ENCODE results near the gene C1orf115.

The C1orf115 gene

GRCh38 chr1:220707160-220707559 is 17.0 kb downstream of the C1orf115 start:
- no peaks in the 10 kb centered on the region for H3K4me1 ChIP-seq (ENCODE audit: low read depth, poor library complexity, severe bottlenecking)
- no peak overlapping the region for H3K4me3 ChIP-seq (IDR thresholded peaks at IDR 0.05; ENCODE audit: insufficient read depth, low read depth, low read length)
- no peaks in the 10 kb centered on the region for H3K79me2 ChIP-seq (ENCODE audit: insufficient read depth, low read depth)
- H4K20me1 ChIP-seq (ENCODE audit: insufficient read depth): no peaks in the 10 kb centered on the region
- H3K27ac ChIP-seq: no peak overlapping the region
- TF ChIP-seq CTCF (conservative IDR thresholded peaks at IDR 0.05; ENCODE audit: low read depth, low read length): no peak
- H3K9ac ChIP-seq: no peak overlapping the region
- no peaks in the 10 kb centered on the region for H3K27me3 ChIP-seq (ENCODE audit: insufficient read depth, low read depth)
- H2AFZ ChIP-seq (ENCODE audit: low read depth): no peak overlapping the region
- no peak overlapping the region for H3K4me2 ChIP-seq
- no peaks in the 10 kb centered on the region for H3K36me3 ChIP-seq (ENCODE audit: insufficient read depth)

GRCh38 chr1:220708244-220708643 is 18.1 kb downstream of the C1orf115 start:
- no peaks in the 10 kb centered on the region for H3K4me1 ChIP-seq (ENCODE audit: low read depth, poor library complexity, severe bottlenecking)
- no peaks in the 10 kb centered on the region for H4K20me1 ChIP-seq (ENCODE audit: insufficient read depth)
- H3K4me3 ChIP-seq (IDR thresholded peaks at IDR 0.05; ENCODE audit: insufficient read depth, low read depth, low read length): no peak overlapping the region
- H3K36me3 ChIP-seq (ENCODE audit: insufficient read depth): no peaks in the 10 kb centered on the region
- no peak overlapping the region for H3K9ac ChIP-seq
- H3K27me3 ChIP-seq (ENCODE audit: insufficient read depth, low read depth): no peaks in the 10 kb centered on the region
- H3K27ac ChIP-seq: no peak overlapping the region
- no peak overlapping the region for H3K4me2 ChIP-seq
- H3K79me2 ChIP-seq (ENCODE audit: insufficient read depth, low read depth): no peaks in the 10 kb centered on the region
- no peak for TF ChIP-seq CTCF (conservative IDR thresholded peaks at IDR 0.05; ENCODE audit: low read depth, low read length)
- H2AFZ ChIP-seq (ENCODE audit: low read depth): no peak overlapping the region

- Histone ChIP-seq H3K9ac (no peak overlapping the region), H3K4me1 (ENCODE audit: low read depth, poor library complexity, severe bottlenecking) (no peaks in the 10 kb centered on the region), H3K36me3 (ENCODE audit: insufficient read depth) (no peaks in the 10 kb centered on the region), H3K4me2 (no peak overlapping the region), H3K27me3 (ENCODE audit: insufficient read depth, low read depth) (no peaks in the 10 kb centered on the region), H4K20me1 (ENCODE audit: insufficient read depth) (no peaks in the 10 kb centered on the region), H2AFZ (ENCODE audit: low read depth) (no peak overlapping the region), H3K4me3 (IDR thresholded peaks at IDR 0.05; ENCODE audit: insufficient read depth, low read depth, low read length) (no peak overlapping the region), H3K79me2 (ENCODE audit: insufficient read depth, low read depth) (no peaks in the 10 kb centered on the region), H3K27ac (no peak overlapping the region)
- no peak for TF ChIP-seq CTCF (conservative IDR thresholded peaks at IDR 0.05; ENCODE audit: low read depth, low read length)
Measured at GRCh38 chr1:220708936-220709801, 19.0 kb downstream of the C1orf115 start.

- H3K4me1 ChIP-seq (ENCODE audit: low read depth, poor library complexity, severe bottlenecking): no peaks in the 10 kb centered on the region
- H3K79me2 ChIP-seq (ENCODE audit: insufficient read depth, low read depth): no peaks in the 10 kb centered on the region
- no peaks in the 10 kb centered on the region for H4K20me1 ChIP-seq (ENCODE audit: insufficient read depth)
- no peak overlapping the region for H3K9ac ChIP-seq
- H2AFZ ChIP-seq (ENCODE audit: low read depth): no peak overlapping the region
- H3K4me3 ChIP-seq (IDR thresholded peaks at IDR 0.05; ENCODE audit: insufficient read depth, low read depth, low read length): no peak overlapping the region
- no peak overlapping the region for H3K27ac ChIP-seq
- no peak for TF ChIP-seq CTCF (conservative IDR thresholded peaks at IDR 0.05; ENCODE audit: low read depth, low read length)
- no peak overlapping the region for H3K4me2 ChIP-seq
- H3K27me3 ChIP-seq (ENCODE audit: insufficient read depth, low read depth): no peaks in the 10 kb centered on the region
- H3K36me3 ChIP-seq (ENCODE audit: insufficient read depth): no peaks in the 10 kb centered on the region
Measured at GRCh38 chr1:220710333-220710732, 20.2 kb downstream of the C1orf115 start.

All from KMS-11 (cell line).